Thyroid gland (tissue), 4 donors: Measurements from ENCODE around the gene MYD88.

Experiments
- POLR2A ChIP-seq, 2 donors: fragments of 450-650 bp; IDR thresholded peaks; one replicate each; pipeline ENCODE4 v1.6.1; 2017; ENCODE audit warnings: antibody characterized with exemption in 2 of 2, mild to moderate bottlenecking in 2 of 2, moderate library complexity in 1 of 2
- TF ChIP-seq, protein P1 (sequence below), 6 experiments: fragments of 200-600 bp in 3 of 6; fragments of 450-650 bp in 3 of 6; sonication (generic) in 3 of 6; IDR thresholded peaks; one replicate each; pipeline ENCODE4 v1.5.1; 2016 to 2019; ENCODE audit warnings: antibody characterized with exemption in 6 of 6, mild to moderate bottlenecking in 2 of 6, inconsistent platforms in 1 of 6, moderate library complexity in 1 of 6

DNA sequence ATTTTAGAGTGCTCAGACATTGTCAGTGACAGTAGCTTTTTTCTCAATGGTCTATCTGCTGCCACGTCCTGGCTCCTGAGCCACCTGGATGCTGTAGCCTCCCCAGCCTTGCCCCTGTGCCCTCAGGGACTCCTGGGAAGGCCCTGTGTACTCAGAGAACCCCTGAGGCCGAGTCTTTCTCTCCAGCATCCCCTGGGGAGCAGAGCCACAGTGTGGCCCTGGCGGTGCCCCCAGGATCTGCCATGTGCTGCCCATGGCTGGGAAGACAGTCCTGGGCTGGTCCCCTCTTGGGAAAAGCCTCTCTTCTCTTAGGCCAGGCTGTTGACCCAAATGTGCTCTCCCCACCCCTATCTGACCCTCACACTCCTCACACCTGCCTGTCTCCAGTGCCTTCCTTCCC lies 5.0 kb downstream of the MYD88 start:
- TF ChIP-seq, protein P1, sequence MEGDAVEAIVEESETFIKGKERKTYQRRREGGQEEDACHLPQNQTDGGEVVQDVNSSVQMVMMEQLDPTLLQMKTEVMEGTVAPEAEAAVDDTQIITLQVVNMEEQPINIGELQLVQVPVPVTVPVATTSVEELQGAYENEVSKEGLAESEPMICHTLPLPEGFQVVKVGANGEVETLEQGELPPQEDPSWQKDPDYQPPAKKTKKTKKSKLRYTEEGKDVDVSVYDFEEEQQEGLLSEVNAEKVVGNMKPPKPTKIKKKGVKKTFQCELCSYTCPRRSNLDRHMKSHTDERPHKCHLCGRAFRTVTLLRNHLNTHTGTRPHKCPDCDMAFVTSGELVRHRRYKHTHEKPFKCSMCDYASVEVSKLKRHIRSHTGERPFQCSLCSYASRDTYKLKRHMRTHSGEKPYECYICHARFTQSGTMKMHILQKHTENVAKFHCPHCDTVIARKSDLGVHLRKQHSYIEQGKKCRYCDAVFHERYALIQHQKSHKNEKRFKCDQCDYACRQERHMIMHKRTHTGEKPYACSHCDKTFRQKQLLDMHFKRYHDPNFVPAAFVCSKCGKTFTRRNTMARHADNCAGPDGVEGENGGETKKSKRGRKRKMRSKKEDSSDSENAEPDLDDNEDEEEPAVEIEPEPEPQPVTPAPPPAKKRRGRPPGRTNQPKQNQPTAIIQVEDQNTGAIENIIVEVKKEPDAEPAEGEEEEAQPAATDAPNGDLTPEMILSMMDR (IDR thresholded peaks at IDR 0.05): no peak
- no peak for TF ChIP-seq POLR2A (IDR thresholded peaks at IDR 0.05)
